Measurements from ENCODE around the gene NAB2. TPM values are rescaled to one million over a fixed set of nuclear protein-coding genes. Genes with fewer than 3 reads are reported as not detected.

Gene NAB2
- polyA plus RNA-seq, 2 of the 4 experiments (the other 2 are of a cell fraction): 8.6 to 9.8 TPM

- TF ChIP-seq EHF (CRISPR knock-in tag; IDR thresholded peaks at IDR 0.05) (peak; percentile 77; the same call in 1 of the 2 replicates), EP300 (IDR thresholded peaks at IDR 0.05) (no peak)
Observed at GRCh38 chr12:57088354-57089270, at the start of gene NAB2 (continued).

DNA sequence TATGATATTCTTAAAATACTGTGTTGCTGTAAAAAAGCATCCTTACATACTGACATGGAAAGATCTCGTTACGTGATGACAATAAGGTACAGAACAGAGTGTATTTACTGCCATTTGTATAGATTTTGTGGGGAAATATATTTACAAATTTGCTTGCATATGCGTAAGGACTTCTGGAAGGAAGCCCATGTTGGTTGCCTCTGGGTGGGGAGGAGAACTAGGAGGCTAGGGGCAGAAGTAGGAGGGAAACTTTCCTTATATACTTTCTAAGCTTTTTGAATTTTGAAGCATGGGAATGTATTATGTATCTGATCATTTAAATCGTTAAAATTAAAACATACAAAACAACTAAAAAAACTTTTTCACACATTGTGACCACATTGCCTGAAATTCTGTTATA lies 48.7 kb upstream of the NAB2 start:
- Histone ChIP-seq H3K4me2 (no peak overlapping the region), H3K9me3 (no peaks in the 10 kb centered on the region), H3K4me3 (no peak overlapping the region), H3K4me1 (no peaks in the 10 kb centered on the region), H3K27ac (no peak overlapping the region)
- ChIA-PET CTCF (interaction anchor here (1.0 to 1.8 kb wide), 5 partner anchors 12 to 84 kb away, joined by 3 to 6 read pairs (median 4); partner anchors contain the start of gene TAC3), POLR2A (no interaction called here)
- 56% methylated on average over 4 of the region's 4 CpGs for WGBS (ENCODE audit: missing lambda C conversion rate)
- ATAC-seq: no peak
- no peak for TF ChIP-seq NR3C1 (IDR thresholded peaks at IDR 0.05)
- TF ChIP-seq, protein P1, sequence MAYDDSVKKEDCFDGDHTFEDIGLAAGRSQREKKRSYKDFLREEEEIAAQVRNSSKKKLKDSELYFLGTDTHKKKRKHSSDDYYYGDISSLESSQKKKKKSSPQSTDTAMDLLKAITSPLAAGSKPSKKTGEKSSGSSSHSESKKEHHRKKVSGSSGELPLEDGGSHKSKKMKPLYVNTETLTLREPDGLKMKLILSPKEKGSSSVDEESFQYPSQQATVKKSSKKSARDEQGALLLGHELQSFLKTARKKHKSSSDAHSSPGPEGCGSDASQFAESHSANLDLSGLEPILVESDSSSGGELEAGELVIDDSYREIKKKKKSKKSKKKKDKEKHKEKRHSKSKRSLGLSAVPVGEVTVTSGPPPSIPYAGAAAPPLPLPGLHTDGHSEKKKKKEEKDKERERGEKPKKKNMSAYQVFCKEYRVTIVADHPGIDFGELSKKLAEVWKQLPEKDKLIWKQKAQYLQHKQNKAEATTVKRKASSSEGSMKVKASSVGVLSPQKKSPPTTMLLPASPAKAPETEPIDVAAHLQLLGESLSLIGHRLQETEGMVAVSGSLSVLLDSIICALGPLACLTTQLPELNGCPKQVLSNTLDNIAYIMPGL (CRISPR knock-in tag; IDR thresholded peaks at IDR 0.05; ENCODE audit: borderline replicate concordance): no peak
- TF ChIP-seq EHMT2 (IDR thresholded peaks at IDR 0.05; ENCODE audit: low read depth): no peak
- no peak for TF ChIP-seq HEYL (CRISPR knock-in tag; IDR thresholded peaks at IDR 0.05)
- TF ChIP-seq CBX2 (IDR thresholded peaks at IDR 0.05; ENCODE audit: borderline replicate concordance, low read depth): no peak
- no peak for TF ChIP-seq USF2 (IDR thresholded peaks at IDR 0.05)
- no peak for TF ChIP-seq ZC3H11A (IDR thresholded peaks at IDR 0.05)
- no peak for TF ChIP-seq MAFK (IDR thresholded peaks at IDR 0.05; ENCODE audit: partially characterized antibody)
- TF ChIP-seq MYC (IDR thresholded peaks at IDR 0.05; ENCODE audit: borderline replicate concordance, low read length): no peak
- TF ChIP-seq KDM5A (IDR thresholded peaks at IDR 0.05): no peak
- TF ChIP-seq RNF2 (IDR thresholded peaks at IDR 0.05; ENCODE audit: borderline replicate concordance, low read depth): no peak
- TF ChIP-seq CHD2 (IDR thresholded peaks at IDR 0.05; ENCODE audit: low read length, partially characterized antibody): no peak
- no peak for TF ChIP-seq PHF8 (IDR thresholded peaks at IDR 0.05; ENCODE audit: borderline replicate concordance, low read depth)
- no peak for TF ChIP-seq RCOR1 (IDR thresholded peaks at IDR 0.05; ENCODE audit: low read depth, low read length)
- TF ChIP-seq CHD4 (IDR thresholded peaks at IDR 0.05; ENCODE audit: borderline replicate concordance): no peak
- no peak for TF ChIP-seq TP53 (CRISPR knock-in tag; IDR thresholded peaks at IDR 0.05)
- no peak for FAIRE-seq
- no peak for DNase-seq (ENCODE audit: low read depth in 1 of 2, low spot score in 1 of 2)

DNA sequence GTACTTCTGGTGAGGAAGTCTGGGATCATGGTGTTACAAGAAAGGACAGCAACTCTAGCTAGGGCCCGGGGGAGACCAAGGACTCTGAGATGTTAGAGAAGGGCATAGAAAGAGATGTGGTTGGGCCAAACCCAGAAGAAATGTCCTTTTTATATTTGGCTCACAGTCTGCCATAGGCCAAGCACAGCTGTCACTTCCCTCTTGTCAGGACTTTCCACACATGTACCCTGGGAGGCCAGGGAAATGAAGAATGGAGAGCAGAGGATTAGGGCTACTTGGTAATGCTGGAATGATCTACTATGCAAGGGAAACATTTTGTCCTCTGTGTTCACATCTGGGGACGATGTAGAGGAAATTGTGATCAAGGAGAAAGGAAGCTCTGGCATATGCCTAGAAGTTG lies 48.2 kb upstream of the NAB2 start:
- no peak for FAIRE-seq

More for the DNA sequence above, 48.2 kb upstream of the NAB2 start:
- no peak overlapping the region for H3K27ac ChIP-seq
- ChIA-PET CTCF (interaction anchor here (0.5 to 1.8 kb wide), 10 partner anchors 9 to 191 kb away, joined by 3 to 6 read pairs (median 3); partner anchors contain the start of genes MYO1A and TAC3), POLR2A (no interaction called here)
- H3K4me1 ChIP-seq: no peaks in the 10 kb centered on the region
- H3K9me3 ChIP-seq: no peaks in the 10 kb centered on the region
- ATAC-seq (no peak), DNase-seq (ENCODE audit: low read depth in 1 of 2, low spot score in 1 of 2) (no peak)
- H3K4me2 ChIP-seq: no peak overlapping the region
- no peak overlapping the region for H3K4me3 ChIP-seq
- TF ChIP-seq, protein P2, sequence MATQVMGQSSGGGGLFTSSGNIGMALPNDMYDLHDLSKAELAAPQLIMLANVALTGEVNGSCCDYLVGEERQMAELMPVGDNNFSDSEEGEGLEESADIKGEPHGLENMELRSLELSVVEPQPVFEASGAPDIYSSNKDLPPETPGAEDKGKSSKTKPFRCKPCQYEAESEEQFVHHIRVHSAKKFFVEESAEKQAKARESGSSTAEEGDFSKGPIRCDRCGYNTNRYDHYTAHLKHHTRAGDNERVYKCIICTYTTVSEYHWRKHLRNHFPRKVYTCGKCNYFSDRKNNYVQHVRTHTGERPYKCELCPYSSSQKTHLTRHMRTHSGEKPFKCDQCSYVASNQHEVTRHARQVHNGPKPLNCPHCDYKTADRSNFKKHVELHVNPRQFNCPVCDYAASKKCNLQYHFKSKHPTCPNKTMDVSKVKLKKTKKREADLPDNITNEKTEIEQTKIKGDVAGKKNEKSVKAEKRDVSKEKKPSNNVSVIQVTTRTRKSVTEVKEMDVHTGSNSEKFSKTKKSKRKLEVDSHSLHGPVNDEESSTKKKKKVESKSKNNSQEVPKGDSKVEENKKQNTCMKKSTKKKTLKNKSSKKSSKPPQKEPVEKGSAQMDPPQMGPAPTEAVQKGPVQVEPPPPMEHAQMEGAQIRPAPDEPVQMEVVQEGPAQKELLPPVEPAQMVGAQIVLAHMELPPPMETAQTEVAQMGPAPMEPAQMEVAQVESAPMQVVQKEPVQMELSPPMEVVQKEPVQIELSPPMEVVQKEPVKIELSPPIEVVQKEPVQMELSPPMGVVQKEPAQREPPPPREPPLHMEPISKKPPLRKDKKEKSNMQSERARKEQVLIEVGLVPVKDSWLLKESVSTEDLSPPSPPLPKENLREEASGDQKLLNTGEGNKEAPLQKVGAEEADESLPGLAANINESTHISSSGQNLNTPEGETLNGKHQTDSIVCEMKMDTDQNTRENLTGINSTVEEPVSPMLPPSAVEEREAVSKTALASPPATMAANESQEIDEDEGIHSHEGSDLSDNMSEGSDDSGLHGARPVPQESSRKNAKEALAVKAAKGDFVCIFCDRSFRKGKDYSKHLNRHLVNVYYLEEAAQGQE (IDR thresholded peaks at IDR 0.05): no peak
- no peak for TF ChIP-seq FOXS1 (CRISPR knock-in tag; IDR thresholded peaks at IDR 0.05)
- WGBS (ENCODE audit: missing lambda C conversion rate): 30% methylated on average over 2 of the region's 2 CpGs

Measured in A549 (cell line).